ENCODE results near the gene FIGNL1.

The FIGNL1 gene

DNA sequence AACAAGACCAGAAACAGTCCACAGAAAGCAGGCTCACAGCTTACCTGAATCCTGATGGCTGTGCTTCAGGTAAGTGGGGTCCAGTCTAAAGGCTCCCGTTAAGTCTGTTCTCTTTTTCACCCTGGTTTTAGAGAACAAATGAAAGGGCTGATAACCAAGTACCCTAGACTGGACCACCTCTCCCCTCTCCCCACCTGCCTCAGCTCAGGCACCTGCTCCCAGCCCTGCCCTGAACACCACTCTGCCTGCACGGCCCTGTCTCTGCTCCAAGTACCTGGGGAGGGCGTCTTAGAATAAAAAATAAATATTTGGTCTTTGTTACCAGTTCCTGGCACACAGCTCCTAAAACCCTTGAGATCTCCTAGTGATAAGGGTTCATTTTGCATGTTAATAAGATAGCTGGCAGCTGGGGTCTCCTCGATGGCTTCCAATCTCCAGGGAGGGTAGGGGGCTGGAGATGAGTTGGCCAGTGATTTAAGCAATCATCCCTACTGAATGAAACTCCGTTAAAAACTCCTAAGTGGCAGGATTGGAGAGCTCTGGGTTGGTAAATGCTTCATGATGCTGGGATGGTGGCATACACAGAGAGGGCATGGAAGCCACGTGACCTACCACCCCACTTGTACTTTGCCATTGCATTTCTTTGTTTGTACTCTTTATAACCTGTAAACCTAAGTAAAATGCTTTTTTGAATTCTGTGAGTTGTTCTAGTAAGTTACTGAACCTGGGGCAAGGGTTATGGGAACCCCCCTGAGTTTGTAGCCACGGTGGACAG, 29.8 kb upstream of the FIGNL1 start:
- Mint-ChIP-seq H3K27ac (no peak overlapping the region), H3K4me1 (no peaks in the 10 kb centered on the region)
- no peak for ATAC-seq (replicated peaks)

DNA sequence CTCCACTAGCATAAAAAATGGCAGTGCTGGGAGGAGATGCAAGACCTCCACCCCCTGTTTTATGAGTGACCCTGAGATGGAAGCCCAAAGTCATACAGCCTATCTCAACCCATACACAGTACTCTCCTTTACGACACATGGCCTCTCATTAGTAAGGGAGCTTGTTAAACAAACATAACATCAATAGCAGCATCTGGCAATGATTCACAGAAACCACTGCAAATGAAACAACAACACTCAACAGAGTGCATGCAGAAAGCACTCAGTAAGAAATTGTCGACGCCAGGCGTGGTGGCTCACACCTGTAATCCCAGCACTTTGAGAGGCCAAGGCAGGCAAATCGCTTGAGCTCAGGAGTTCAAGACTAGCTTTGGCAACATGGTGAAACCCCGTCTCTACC, 27.5 kb upstream of the FIGNL1 start:
- no peak for DNase-seq
- Mint-ChIP-seq H3K4me3 (no peak overlapping the region), H3K4me1 (peaks cover 0 to 3% of the 10 kb centered on the region in 2 donors), H3K27ac (no peak overlapping the region), H3K27me3 (peaks cover 0 to 4% of the 10 kb centered on the region in 2 donors), H3K36me3 (no peaks in the 10 kb centered on the region), H3K9me3 (no peaks in the 10 kb centered on the region)
- no peak for ATAC-seq (replicated peaks)

More for the DNA sequence above, 29.8 kb upstream of the FIGNL1 start:
- Mint-ChIP-seq H3K4me3 (no peak overlapping the region), H3K9me3 (no peaks in the 10 kb centered on the region), H3K27me3 (peaks cover 0 to 4% of the 10 kb centered on the region in 2 donors), H3K36me3 (no peaks in the 10 kb centered on the region)
- DNase-seq = no peak

DNA sequence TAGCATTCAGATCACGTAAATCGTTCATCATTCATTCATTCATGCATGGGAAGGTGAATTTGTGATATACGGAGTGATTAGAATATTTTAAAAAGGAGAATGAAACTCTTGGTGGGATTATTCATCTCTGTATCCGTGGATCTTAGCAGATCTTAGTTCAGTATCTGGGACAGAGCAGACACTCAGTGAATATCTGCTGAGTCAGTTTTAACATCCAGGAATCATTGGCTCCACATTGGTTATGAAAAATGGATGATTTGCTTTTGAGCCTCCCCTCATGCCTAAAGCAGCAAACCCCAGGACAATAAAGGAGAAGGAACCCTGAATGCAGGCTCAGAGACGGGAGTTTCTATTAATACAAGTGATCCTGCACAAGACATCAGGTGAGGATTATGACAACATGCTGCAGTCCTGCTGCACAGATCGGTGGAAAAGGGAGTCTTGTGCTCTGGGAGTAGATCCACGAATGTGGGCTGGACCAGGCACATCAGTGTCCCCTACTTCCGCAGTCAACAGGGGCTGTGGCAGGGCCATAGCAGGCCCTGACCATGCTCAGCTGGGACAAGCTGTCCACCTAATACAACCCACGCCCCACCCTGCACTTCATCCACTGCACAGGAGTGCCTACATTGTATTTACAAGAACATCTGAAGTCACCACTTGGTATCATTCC, 26.9 kb upstream of the FIGNL1 start:
- Mint-ChIP-seq H3K9me3 (no peaks in the 10 kb centered on the region), H3K4me3 (no peak overlapping the region), H3K4me1 (peaks cover 0 to 3% of the 10 kb centered on the region in 2 donors), H3K27ac (no peak overlapping the region), H3K27me3 (peaks cover 4 to 8% of the 10 kb centered on the region in 2 donors), H3K36me3 (no peaks in the 10 kb centered on the region)
- DNase-seq = no peak
- ATAC-seq (replicated peaks) = no peak

DNA sequence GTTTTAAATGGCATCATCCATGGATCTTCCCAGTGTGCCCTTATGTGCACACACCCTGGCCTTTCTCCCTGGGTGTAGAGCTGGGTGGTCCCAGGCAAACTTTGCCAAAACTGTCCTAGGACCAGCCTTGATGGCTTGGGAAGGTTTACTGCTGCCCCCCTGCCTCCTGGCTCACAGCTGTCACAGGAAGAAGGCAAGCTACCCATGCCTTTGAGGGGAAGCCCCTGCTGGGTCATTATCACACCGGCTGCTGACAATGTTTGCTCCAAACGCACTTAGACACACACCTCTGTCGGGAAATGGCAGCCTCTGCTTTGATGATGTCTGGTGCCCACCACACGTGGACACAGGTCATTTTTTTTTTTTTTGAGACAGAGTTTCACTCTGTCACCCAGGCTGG, 25.2 kb upstream of the FIGNL1 start:
- DNase-seq (no peak), ATAC-seq (replicated peaks) (peak; percentile 74 to 85)
- Mint-ChIP-seq H3K4me1 (peaks cover 0 to 3% of the 10 kb centered on the region in 2 donors), H3K27me3 (peaks cover 8 to 12% of the 10 kb centered on the region in 2 donors), H3K4me3 (no peak overlapping the region), H3K27ac (no peak overlapping the region), H3K9me3 (no peaks in the 10 kb centered on the region), H3K36me3 (no peaks in the 10 kb centered on the region)

DNA sequence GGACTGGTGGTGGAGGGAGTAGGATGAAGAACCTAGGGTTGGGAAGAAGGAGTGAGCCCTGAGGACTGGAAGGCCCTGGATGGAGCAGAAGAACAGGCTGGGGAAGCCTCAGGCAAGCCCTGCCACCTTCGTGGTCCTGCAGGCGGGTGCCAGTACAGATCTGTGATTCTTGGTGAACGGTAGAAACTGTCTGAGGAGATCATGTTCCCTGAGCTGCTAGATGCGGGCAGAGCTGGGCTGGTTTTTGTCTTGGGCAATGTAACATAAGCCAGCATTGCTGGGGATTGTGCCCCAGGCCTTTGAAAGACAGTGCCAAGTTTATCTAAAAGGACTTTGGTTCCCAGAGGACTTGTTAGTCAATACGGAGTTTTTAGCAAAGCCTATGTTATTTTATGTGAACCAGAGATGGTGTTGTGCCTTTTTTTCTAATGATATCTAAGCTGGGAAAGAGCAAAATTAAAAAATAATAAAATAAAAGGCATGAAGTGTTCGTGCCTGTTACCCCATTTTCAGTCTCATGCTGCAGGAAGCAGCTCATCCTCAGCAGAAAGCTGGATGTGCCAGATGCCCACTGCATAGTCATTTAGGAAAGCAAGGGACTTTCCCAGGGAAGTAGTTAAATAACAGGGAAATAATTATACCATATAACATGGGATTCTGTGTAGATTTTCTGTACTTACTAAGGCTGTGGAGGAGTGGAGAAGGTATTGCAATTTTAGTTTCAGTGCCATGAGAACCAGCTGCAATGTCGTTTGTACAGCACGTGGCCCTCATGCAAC, 24.4 kb upstream of the FIGNL1 start:
- no peaks in the 10 kb centered on the region for H3K9me3 Mint-ChIP-seq
- peaks cover 0 to 3% of the 10 kb centered on the region in 2 donors for H3K4me1 Mint-ChIP-seq
- peaks cover 8 to 12% of the 10 kb centered on the region in 2 donors for H3K27me3 Mint-ChIP-seq
- peak in 1 of 2 donors; percentile 22 for ATAC-seq (replicated peaks)
- H3K4me3 Mint-ChIP-seq = no peak overlapping the region
- H3K36me3 Mint-ChIP-seq = no peaks in the 10 kb centered on the region
- DNase-seq = no peak
- no peak overlapping the region for H3K27ac Mint-ChIP-seq

DNA sequence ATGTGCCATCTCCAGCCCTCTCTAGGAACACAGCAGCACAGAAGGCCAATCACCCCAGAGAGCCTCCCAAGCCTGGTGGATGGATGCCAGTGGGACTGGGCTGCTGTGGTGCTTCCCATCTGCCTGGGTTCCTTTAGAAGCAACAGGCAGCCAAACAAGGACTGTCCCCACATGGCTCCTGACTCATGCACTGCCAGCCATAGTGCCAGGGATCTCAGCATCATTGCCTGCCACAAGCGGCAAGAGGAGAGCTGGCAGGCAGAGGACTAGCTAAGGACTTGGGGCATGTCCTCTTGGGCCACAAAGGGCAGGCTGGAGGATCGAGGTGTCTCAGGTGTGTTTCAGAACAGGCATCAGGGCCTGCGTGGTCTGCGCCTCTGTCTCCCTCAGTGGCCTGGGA, 23.4 kb upstream of the FIGNL1 start:
- Mint-ChIP-seq H3K36me3 (no peaks in the 10 kb centered on the region), H3K4me3 (no peak overlapping the region), H3K27me3 (peaks cover 8 to 12% of the 10 kb centered on the region in 2 donors), H3K27ac (no peak overlapping the region), H3K4me1 (peaks cover 0 to 3% of the 10 kb centered on the region in 2 donors), H3K9me3 (no peaks in the 10 kb centered on the region)
- DNase-seq (no peak), ATAC-seq (replicated peaks) (no peak)

DNA sequence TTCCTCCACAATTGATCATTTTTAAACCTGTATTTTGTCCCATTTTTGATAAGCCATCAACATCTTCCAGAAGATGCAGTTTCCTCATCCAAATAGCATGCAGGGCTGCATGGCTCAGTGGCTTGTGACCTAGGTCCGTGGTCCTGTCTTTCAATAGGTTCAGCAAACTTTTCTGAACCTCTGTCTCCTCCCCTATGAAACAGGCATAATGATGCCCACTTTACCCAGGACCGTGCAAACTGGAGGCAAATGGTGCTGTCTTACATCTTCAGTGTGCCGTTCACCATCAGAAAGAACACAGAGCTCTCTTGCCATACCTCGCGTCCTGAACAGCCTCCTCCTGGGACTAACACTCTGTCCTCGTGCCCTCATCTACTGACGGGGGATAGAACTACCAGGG, 22.3 kb upstream of the FIGNL1 start:
- Mint-ChIP-seq H3K27ac (no peak overlapping the region), H3K36me3 (no peaks in the 10 kb centered on the region), H3K4me3 (no peak overlapping the region), H3K4me1 (peaks cover 9 to 11% of the 10 kb centered on the region in 2 donors), H3K27me3 (peaks cover 8 to 16% of the 10 kb centered on the region in 2 donors), H3K9me3 (no peaks in the 10 kb centered on the region)
- no peak for ATAC-seq (replicated peaks)
- no peak for DNase-seq

DNA sequence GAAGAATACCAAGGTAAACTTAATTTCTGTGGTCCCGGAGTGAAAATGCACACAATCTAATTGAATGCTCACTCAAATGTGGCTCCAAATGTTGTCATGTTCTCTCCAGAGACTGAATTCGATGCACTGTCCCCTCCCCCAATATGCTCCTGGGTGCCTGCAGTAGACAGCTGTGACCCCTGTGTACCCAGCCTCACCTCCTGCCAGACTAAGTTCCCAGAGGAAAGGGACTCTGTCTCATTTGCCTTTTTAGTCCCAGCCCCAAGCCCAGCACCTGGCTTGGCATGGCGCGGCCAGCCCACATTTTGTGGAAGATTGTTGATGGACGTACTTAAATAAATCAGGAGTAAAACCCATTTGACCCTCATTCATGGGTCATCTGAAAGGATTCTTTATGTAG, 21.8 kb upstream of the FIGNL1 start:
- Mint-ChIP-seq H3K27ac (no peak overlapping the region), H3K36me3 (no peaks in the 10 kb centered on the region), H3K27me3 (peaks cover 8 to 16% of the 10 kb centered on the region in 2 donors)

DNA sequence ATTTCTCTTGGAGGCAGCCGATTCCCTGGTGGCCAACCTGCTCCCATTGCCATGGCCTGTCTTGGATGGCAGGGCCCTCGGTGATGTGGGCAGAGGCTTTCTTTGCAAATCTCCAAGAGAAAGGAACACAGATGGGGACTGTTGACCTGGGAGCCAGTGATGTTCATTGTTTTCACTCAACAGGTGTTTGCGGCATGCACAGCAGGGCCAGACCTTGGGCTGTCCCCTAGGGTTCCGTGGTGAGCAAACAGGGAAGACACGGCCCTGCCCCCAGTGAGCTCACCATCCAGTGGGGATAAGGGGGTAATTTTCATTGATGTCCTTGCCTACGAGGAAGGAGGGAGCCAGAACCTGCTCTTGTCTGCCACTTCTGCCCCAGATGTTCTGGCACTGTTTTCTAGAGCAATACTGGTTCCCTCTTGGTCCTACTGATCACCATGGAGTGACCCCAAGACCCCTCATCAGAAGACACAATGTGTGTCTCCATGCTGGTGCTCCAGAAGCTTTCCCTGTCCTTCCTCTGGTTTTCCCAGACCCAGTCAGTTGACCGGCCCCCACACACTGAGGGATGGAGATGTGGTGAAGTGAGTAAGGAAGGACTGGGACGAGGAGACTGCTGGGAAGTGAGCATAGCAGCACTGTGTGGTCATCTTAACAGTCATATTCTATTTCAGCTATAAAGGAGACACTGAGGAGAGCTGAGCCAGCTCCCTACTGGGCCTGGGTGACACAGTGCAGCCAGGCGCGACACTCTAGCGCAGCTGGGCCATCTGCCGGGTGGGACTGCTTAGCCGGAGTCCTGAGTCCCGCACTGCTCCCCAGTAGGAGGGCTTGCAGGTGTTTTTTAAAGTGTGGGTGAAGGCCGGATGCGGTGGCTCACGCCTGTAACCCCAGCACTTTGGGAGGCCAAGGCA, 20.4 kb upstream of the FIGNL1 start:
- Mint-ChIP-seq H3K27ac (no peak overlapping the region), H3K36me3 (no peaks in the 10 kb centered on the region), H3K27me3 (peaks cover 8 to 19% of the 10 kb centered on the region in 2 donors), H3K9me3 (no peaks in the 10 kb centered on the region), H3K4me3 (no peak overlapping the region), H3K4me1 (peaks cover 9 to 13% of the 10 kb centered on the region in 2 donors)
- ATAC-seq (replicated peaks) = no peak
- DNase-seq = no peak

More for the DNA sequence above, 21.8 kb upstream of the FIGNL1 start:
- no peak for ATAC-seq (replicated peaks)
- Mint-ChIP-seq H3K4me3 (no peak overlapping the region), H3K4me1 (peaks cover 9 to 13% of the 10 kb centered on the region in 2 donors), H3K9me3 (no peaks in the 10 kb centered on the region)
- DNase-seq = no peak

DNA sequence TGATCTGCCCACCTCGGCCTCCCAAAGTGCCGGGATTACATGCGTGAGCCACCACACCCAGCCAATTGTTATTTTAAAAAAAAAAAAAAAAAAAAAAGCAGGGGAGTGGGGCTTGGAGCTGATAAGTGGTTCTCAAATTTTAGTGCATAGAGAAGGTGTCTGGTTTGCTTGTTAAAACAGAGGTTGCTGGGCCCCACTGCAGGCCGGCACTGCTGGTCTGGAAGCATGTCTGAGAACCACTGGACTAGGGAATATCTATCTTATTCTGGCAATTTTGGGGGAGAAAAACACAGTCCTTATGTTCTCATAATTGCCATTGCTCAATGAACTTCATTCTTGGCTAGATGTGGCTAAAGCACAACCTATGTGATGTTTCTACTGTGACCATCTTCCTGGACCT, 19.0 kb upstream of the FIGNL1 start:
- Mint-ChIP-seq H3K4me1 (peaks cover 9 to 13% of the 10 kb centered on the region in 2 donors), H3K27me3 (peaks cover 8 to 19% of the 10 kb centered on the region in 2 donors), H3K4me3 (no peak overlapping the region), H3K9me3 (no peaks in the 10 kb centered on the region), H3K36me3 (no peaks in the 10 kb centered on the region), H3K27ac (no peak overlapping the region)
- no peak for ATAC-seq (replicated peaks)
- no peak for DNase-seq

DNA sequence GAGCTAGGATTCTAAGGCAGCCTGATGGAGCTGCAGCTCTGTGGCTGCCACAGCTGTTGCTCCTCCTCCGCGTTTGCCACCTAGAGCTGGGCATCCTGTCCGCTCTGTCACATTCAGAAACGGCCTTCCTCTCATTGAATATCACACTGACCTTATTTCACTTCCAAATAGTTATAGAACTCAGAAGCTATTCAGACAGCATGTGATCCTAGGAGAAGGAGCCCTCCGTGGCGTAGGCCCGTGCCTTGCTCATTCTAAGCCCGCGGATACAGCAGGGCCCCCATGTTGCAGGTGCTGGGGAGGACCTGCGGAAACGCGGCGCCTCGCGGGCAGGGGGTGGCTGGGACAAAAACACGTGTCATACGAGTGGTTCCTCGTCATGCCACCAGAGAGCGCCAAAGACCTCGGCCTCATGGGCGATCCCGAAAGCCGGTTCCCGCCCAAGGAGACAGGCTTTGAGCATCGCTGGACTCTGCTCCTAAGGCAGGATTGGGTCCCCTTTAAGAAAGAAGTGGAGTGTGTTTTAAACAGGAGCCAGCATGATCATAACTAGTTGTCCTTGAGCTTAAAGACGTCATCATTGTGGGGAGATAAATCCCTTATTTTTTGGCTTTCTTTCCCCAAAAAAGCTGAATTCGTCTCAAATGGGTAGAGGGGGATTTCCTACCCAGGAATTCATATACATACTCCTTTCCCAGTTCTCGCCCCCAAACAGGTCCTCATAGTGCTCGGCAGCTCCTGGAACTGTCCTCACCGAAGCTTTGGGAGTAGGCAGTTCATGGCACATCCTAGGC, 17.9 kb upstream of the FIGNL1 start:
- H3K27me3 Mint-ChIP-seq = peaks cover 8 to 19% of the 10 kb centered on the region in 2 donors
- no peaks in the 10 kb centered on the region for H3K9me3 Mint-ChIP-seq
- no peaks in the 10 kb centered on the region for H3K36me3 Mint-ChIP-seq
- H3K4me3 Mint-ChIP-seq = peak overlapping the region; percentile 40 to 59
- DNase-seq = peak; percentile 62
- peak overlapping the region; percentile 82 for H3K27ac Mint-ChIP-seq
- peak; percentile 90 for ATAC-seq (replicated peaks)
- peaks cover 6 to 13% of the 10 kb centered on the region in 2 donors for H3K4me1 Mint-ChIP-seq

DNA sequence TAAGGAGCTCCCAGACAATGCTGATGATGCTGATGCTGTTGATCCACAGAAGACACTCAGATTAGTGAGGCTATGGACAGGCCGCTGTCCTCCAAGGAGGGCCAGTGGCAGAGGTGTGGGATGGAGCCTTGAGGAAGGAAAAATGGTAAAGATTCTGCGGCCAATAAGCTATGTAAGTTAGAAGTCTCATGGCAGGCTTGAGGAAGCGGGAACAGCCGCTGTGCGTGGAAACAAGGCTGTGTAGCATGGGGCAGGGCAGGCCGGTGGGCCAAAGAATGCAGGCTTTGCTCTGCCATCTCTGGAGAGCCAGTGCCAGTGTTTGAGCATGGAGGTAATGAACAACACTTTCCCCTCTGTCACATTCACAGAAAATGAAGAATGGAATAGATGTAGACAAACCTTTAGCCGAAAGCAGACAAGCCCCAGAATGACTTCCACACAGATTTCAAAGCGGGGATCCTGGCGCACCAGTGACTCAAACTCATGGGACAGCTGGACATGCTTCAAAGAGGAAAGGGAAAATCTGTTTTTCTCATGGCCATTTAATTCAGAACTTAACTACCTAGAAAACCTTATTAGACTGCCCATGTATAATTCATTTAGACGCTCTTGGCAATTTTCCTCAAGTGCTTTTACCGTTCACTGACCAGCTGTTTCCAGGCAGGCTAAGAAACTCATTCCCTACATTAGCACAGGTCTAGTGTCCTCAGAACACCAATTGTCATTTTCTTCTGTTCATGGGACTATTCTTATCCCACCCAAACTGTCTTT, 16.9 kb upstream of the FIGNL1 start:
- Mint-ChIP-seq H3K4me3 (no peak overlapping the region), H3K36me3 (no peaks in the 10 kb centered on the region), H3K27ac (no peak overlapping the region), H3K4me1 (peaks cover 6 to 14% of the 10 kb centered on the region in 2 donors), H3K9me3 (no peaks in the 10 kb centered on the region), H3K27me3 (peaks cover 0 to 14% of the 10 kb centered on the region in 2 donors)
- no peak for DNase-seq
- ATAC-seq (replicated peaks) = no peak

All from stimulated activated naive B cell treated with anti-CD40 and anti-IgM and Interleukin-4, amounts not matched to agents 10 μg/mL and 1 μg/mL and 100 μg/mL, for 72 hours (primary cell).